Measurements from ENCODE around the gene PPIH.

- TF ChIP-seq, protein P1, sequence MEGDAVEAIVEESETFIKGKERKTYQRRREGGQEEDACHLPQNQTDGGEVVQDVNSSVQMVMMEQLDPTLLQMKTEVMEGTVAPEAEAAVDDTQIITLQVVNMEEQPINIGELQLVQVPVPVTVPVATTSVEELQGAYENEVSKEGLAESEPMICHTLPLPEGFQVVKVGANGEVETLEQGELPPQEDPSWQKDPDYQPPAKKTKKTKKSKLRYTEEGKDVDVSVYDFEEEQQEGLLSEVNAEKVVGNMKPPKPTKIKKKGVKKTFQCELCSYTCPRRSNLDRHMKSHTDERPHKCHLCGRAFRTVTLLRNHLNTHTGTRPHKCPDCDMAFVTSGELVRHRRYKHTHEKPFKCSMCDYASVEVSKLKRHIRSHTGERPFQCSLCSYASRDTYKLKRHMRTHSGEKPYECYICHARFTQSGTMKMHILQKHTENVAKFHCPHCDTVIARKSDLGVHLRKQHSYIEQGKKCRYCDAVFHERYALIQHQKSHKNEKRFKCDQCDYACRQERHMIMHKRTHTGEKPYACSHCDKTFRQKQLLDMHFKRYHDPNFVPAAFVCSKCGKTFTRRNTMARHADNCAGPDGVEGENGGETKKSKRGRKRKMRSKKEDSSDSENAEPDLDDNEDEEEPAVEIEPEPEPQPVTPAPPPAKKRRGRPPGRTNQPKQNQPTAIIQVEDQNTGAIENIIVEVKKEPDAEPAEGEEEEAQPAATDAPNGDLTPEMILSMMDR (IDR thresholded peaks at IDR 0.05) = no peak
- no peak for TF ChIP-seq POLR2A (IDR thresholded peaks at IDR 0.05)
Observed at GRCh38 chr1:42700006-42700405, 41.8 kb downstream of the PPIH start.
